ENCODE data around the gene YEATS4. TPM values are rescaled to one million over a fixed set of nuclear protein-coding genes. Genes with fewer than 3 reads are reported as not detected.

Gene YEATS4

Small RNAs within 50 kb of the gene (small RNA-seq; reads per million reads assigned to genes)
- gene RN7SL804P, result not detected
